DND-41 (cell line): Measurements from ENCODE around the gene AK1.

ENCODE experiments used
- EZH2 ChIP-seq: IDR thresholded peaks from 3 replicates; pipeline ENCODE4 v1.6.1; 2012; ENCODE audit warnings: borderline replicate concordance, low read depth, mild to moderate bottlenecking, moderate library complexity, low read length, inconsistent platforms; ENCODE audit not compliant: severe bottlenecking
- TF ChIP-seq, protein P1 (sequence below): IDR thresholded peaks from 2 replicates; pipeline ENCODE4 v1.5.1; 2012; ENCODE audit warnings: borderline replicate concordance, low read length, moderate library complexity, mild to moderate bottlenecking; ENCODE audit not compliant: poor library complexity, severe bottlenecking; ENCODE audit errors: extremely low read depth

DNA sequence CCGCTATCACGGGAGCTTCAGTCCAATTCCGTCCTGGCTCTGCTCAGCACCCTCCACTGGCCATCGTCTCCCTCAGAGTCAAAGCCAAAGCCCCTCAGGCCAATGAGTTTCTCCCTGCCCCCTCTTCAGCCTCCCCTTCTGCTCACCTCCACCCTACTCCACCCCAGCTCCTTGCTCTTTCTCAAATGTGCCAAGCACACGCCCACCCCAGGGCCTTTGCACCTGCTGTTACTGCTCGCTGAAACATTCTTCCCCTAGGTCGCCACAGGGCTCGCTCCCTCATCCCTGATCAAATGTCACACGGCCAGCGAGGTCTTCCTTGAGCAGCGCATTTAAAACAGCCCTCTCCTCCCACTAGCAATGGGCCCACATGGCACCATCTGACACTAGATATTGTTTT lies 16.7 kb downstream of the AK1 start:
- TF ChIP-seq, protein P1, sequence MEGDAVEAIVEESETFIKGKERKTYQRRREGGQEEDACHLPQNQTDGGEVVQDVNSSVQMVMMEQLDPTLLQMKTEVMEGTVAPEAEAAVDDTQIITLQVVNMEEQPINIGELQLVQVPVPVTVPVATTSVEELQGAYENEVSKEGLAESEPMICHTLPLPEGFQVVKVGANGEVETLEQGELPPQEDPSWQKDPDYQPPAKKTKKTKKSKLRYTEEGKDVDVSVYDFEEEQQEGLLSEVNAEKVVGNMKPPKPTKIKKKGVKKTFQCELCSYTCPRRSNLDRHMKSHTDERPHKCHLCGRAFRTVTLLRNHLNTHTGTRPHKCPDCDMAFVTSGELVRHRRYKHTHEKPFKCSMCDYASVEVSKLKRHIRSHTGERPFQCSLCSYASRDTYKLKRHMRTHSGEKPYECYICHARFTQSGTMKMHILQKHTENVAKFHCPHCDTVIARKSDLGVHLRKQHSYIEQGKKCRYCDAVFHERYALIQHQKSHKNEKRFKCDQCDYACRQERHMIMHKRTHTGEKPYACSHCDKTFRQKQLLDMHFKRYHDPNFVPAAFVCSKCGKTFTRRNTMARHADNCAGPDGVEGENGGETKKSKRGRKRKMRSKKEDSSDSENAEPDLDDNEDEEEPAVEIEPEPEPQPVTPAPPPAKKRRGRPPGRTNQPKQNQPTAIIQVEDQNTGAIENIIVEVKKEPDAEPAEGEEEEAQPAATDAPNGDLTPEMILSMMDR = no peak
- no peak for TF ChIP-seq EZH2
